Measurements from ENCODE around the gene NFATC1.

DNA sequence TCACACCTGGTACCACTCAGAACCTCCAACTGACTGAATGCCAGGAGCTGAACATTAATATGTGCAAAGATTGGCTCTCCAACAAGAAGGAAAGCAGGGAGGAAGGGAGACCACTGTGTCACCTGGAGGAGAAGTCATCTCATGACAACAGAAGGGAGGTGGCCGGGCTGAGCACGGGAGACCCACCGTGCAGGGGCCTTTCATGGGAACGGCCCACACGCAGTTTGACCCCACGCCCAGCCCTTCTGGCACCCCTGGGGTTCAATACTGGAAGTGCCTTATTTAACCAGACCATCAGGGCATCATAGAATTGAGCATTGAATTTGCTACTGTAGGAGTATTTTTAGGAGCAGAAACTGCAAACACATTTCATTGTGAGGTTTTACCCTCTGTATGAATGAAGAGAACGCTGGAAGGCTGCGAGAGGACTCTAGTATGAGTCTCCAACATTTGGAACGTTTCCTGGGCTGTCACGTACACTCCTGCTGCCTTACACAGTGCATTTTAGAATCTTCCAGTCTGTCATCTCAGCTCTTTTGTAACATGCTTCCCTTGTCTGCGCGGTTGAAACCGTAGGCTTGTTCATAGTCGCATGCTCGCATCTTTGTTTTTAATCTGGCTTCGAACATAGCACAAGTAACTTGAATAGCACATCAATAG is 132.1 kb downstream of the NFATC1 start:
- no peak for TF ChIP-seq GATA2 (IDR thresholded peaks at IDR 0.05; ENCODE audit: low read depth, low read length)
- no peak for TF ChIP-seq GATA3 (IDR thresholded peaks at IDR 0.05; ENCODE audit: low read depth, low read length)

Data from SH-SY5Y (cell line).